Measurements from ENCODE around the gene PCK2. TPM values are rescaled to one million over a fixed set of nuclear protein-coding genes. Genes with fewer than 3 reads are reported as not detected.

Gene PCK2
- total and polyA plus RNA-seq, 2 of the 13 experiments (the other 11 are each of a cell fraction or from before 2014, with no cell fraction given), result 129 to 272 TPM

- TF ChIP-seq, protein P1, sequence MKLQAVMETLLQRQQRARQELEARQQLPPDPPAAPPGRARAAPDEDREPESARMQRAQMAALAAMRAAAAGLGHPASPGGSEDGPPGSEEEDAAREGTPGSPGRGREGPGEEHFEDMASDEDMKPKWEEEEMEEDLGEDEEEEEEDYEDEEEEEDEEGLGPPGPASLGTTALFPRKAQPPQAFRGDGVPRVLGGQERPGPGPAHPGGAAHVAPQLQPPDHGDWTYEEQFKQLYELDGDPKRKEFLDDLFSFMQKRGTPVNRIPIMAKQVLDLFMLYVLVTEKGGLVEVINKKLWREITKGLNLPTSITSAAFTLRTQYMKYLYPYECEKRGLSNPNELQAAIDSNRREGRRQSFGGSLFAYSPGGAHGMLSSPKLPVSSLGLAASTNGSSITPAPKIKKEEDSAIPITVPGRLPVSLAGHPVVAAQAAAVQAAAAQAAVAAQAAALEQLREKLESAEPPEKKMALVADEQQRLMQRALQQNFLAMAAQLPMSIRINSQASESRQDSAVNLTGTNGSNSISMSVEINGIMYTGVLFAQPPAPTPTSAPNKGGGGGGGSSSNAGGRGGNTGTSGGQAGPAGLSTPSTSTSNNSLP (IDR thresholded peaks at IDR 0.05; ENCODE audit: low read depth, low read length), result peak; percentile 4; the same call in 1 of the 2 replicates
- no peak for TF ChIP-seq GABPA (IDR thresholded peaks at IDR 0.05; ENCODE audit: low read depth, low read length)
- TF ChIP-seq GABPA (CRISPR knock-in tag; IDR thresholded peaks at IDR 0.05; ENCODE audit: low read depth), result no peak
- TF ChIP-seq KLF15 (CRISPR knock-in tag; IDR thresholded peaks at IDR 0.05; ENCODE audit: borderline replicate concordance), result peak; percentile 97
- TF ChIP-seq HMG20B (CRISPR knock-in tag; conservative IDR thresholded peaks at IDR 0.05), result peak; percentile 75; the same call in 1 of the 2 replicates
- TF ChIP-seq, protein P2, sequence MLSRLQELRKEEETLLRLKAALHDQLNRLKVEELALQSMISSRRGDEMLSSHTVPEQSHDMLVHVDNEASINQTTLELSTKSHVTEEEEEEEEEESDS (CRISPR knock-in tag; IDR thresholded peaks at IDR 0.05; ENCODE audit: borderline replicate concordance), result peak; percentile 82; the same call in 1 of the 2 replicates
- TF ChIP-seq SP140L (CRISPR knock-in tag; IDR thresholded peaks at IDR 0.05; ENCODE audit: borderline replicate concordance), result peak; percentile 24; the same call in 1 of the 2 replicates
- peak; percentile 96 for TF ChIP-seq SP1 (IDR thresholded peaks at IDR 0.05)
- peak; percentile 100 for TF ChIP-seq SP1 (CRISPR knock-in tag; IDR thresholded peaks at IDR 0.05)
- peak; percentile 98 for TF ChIP-seq ZC3H4 (CRISPR knock-in tag; IDR thresholded peaks at IDR 0.05; ENCODE audit: borderline replicate concordance)
- peak; percentile 81; the same call in 1 of the 2 replicates for TF ChIP-seq ZNF326 (CRISPR knock-in tag; IDR thresholded peaks at IDR 0.05; ENCODE audit: borderline replicate concordance)
- peak; percentile 99 for TF ChIP-seq HOXA3 (CRISPR knock-in tag; IDR thresholded peaks at IDR 0.05)
- TF ChIP-seq ZMAT5 (CRISPR knock-in tag; IDR thresholded peaks at IDR 0.05; ENCODE audit: borderline replicate concordance, low read depth), result no peak
- peak; percentile 94 for TF ChIP-seq TEAD3 (CRISPR knock-in tag; optimal IDR thresholded peaks at IDR 0.05; ENCODE audit: borderline replicate concordance)
- peak; percentile 99 for TF ChIP-seq ZNF235 (CRISPR knock-in tag; IDR thresholded peaks at IDR 0.05; ENCODE audit: borderline replicate concordance)
- TF ChIP-seq FOSL2 (CRISPR knock-in tag; IDR thresholded peaks at IDR 0.05), result peak; percentile 81
- TF ChIP-seq ZNF543 (CRISPR knock-in tag; IDR thresholded peaks at IDR 0.05), result no peak; the same call in 1 of the 2 replicates
- TF ChIP-seq KDM1A (CRISPR knock-in tag; IDR thresholded peaks at IDR 0.05), result peak; percentile 83; the same call in 1 of the 2 replicates
- TF ChIP-seq RARG (CRISPR knock-in tag; IDR thresholded peaks at IDR 0.05; ENCODE audit: low read depth), result peak; percentile 91; the same call in 1 of the 2 replicates
- no peak for TF ChIP-seq CSRNP2 (CRISPR knock-in tag; conservative IDR thresholded peaks at IDR 0.05; ENCODE audit: low read depth)
- peak; percentile 93 for TF ChIP-seq SKI (IDR thresholded peaks at IDR 0.05; ENCODE audit: partially characterized antibody)
- TF ChIP-seq ZNF879 (CRISPR knock-in tag; IDR thresholded peaks at IDR 0.05), result peak; percentile 93; the same call in 1 of the 2 replicates
- TF ChIP-seq, protein P3, sequence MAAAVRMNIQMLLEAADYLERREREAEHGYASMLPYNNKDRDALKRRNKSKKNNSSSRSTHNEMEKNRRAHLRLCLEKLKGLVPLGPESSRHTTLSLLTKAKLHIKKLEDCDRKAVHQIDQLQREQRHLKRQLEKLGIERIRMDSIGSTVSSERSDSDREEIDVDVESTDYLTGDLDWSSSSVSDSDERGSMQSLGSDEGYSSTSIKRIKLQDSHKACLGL (CRISPR knock-in tag; IDR thresholded peaks at IDR 0.05), result peak; percentile 99
- peak; percentile 90 for TF ChIP-seq NFKB2 (CRISPR knock-in tag; IDR thresholded peaks at IDR 0.05; ENCODE audit: borderline replicate concordance)
- TF ChIP-seq ZNF143 (CRISPR knock-in tag; IDR thresholded peaks at IDR 0.05), result peak; percentile 53
- TF ChIP-seq MEIS1 (CRISPR knock-in tag; IDR thresholded peaks at IDR 0.05; ENCODE audit: borderline replicate concordance), result peak; percentile 99
- TF ChIP-seq NFE2 (CRISPR knock-in tag; IDR thresholded peaks at IDR 0.05), result no peak; the same call in 1 of the 2 replicates
Observed at GRCh38 chr14:24114532-24115421, 20.7 kb downstream of the PCK2 start, which contains the start of the genes DCAF11 and NRL (continued).
